Osteoblast (primary cell): ENCODE measurements around the gene UPK1B. TPM values are rescaled to one million over a fixed set of nuclear protein-coding genes. Genes with fewer than 3 reads are reported as not detected.

Source experiments
- DNase-seq: peaks from one replicate; pipeline ENCODE4 v3.0.0; 2011; ENCODE audit warnings: low spot score, mixed read lengths; ENCODE audit not compliant: insufficient read length; ENCODE audit errors: missing footprints
- H2AFZ ChIP-seq: 2 replicates; pipeline ENCODE4 v1.6.0; 2011; ENCODE audit warnings: mild to moderate bottlenecking, low read length
- H3K27ac ChIP-seq: 2 replicates; pipeline ENCODE4 v1.5.1; 2011; ENCODE audit warnings: mild to moderate bottlenecking, low read depth, low read length, moderate library complexity
- H3K27me3 ChIP-seq: 2 replicates; pipeline ENCODE4 v1.6.0; 2012; ENCODE audit warnings: mild to moderate bottlenecking, control low read depth, inconsistent platforms, low read length, moderate library complexity; ENCODE audit not compliant: insufficient read depth
- H3K36me3 ChIP-seq: 2 replicates; pipeline ENCODE4 v1.5.1; 2011; ENCODE audit warnings: mild to moderate bottlenecking, low read length, control low read depth, moderate library complexity; ENCODE audit not compliant: insufficient read depth
- H3K4me1 ChIP-seq: 2 replicates; pipeline ENCODE4 v1.5.1; 2011; ENCODE audit warnings: mild to moderate bottlenecking, low read length, control low read depth, moderate library complexity; ENCODE audit not compliant: insufficient read depth
- H3K4me2 ChIP-seq: 2 replicates; pipeline ENCODE4 v1.6.0; 2011; ENCODE audit warnings: mild to moderate bottlenecking, low read length; ENCODE audit not compliant: insufficient read depth
- H3K4me3 ChIP-seq: fragments of 200-600 bp; sonication (generic); 3 replicates; pipeline ENCODE4 v1.5.1; 2012; ENCODE audit warnings: mild to moderate bottlenecking, low read length, inconsistent platforms; ENCODE audit not compliant: insufficient read depth
- H3K79me2 ChIP-seq: 2 replicates; pipeline ENCODE4 v1.6.0; 2012; ENCODE audit warnings: mild to moderate bottlenecking, low read length, control low read depth, inconsistent platforms; ENCODE audit not compliant: insufficient read depth
- H3K9me3 ChIP-seq: 2 replicates; pipeline ENCODE4 v1.5.1; 2011; ENCODE audit warnings: low read depth, low read length, control low read depth
- H4K20me1 ChIP-seq: 2 replicates; pipeline ENCODE4 v1.6.0; 2012; ENCODE audit warnings: mild to moderate bottlenecking, low read length, control low read depth; ENCODE audit not compliant: insufficient read depth
- CTCF ChIP-seq: IDR thresholded peaks from 2 replicates; pipeline ENCODE4 v1.5.1; 2011; ENCODE audit warnings: mild to moderate bottlenecking, low read depth, low read length, moderate library complexity; ENCODE audit errors: extremely low read depth
- total RNA-seq: library from RNA; depleted of rRNA; stranded (reverse); fragments of >200 nt; gene quantifications from 2 replicates; pipeline ENCODE4 v1.2.3, GENCODE V29; 2012

UPK1B gene
- total RNA-seq, 1 donor: 0.36 TPM

- Histone ChIP-seq H3K79me2 (no peaks in the 10 kb centered on the region), H3K4me2 (no peak overlapping the region), H3K27ac (no peak overlapping the region), H3K4me3 (no peak overlapping the region), H3K4me1 (peaks cover 5% of the 10 kb centered on the region), H3K27me3 (no peaks in the 10 kb centered on the region), H3K9me3 (no peaks in the 10 kb centered on the region), H3K36me3 (peaks cover 18% of the 10 kb centered on the region), H4K20me1 (no peaks in the 10 kb centered on the region), H2AFZ (no peak overlapping the region)
- no peak for DNase-seq
- no peak for TF ChIP-seq CTCF
These were observed 34.1 kb downstream of the UPK1B start for GRCh38 chr3:119207512-119207875.

GRCh38 chr3:119211193-119211592 lies 37.8 kb downstream of the UPK1B start:
- TF ChIP-seq CTCF: no peak
- Histone ChIP-seq H3K27me3 (no peaks in the 10 kb centered on the region), H3K4me3 (no peak overlapping the region)

GRCh38 chr3:119211803-119212202 lies 38.4 kb downstream of the UPK1B start:
- H3K4me3 ChIP-seq: no peak overlapping the region
- H3K9me3 ChIP-seq: no peaks in the 10 kb centered on the region
- no peak for TF ChIP-seq CTCF
- H3K27ac ChIP-seq: no peak overlapping the region
- no peaks in the 10 kb centered on the region for H3K4me1 ChIP-seq
- H3K79me2 ChIP-seq: no peaks in the 10 kb centered on the region
- H3K27me3 ChIP-seq: no peaks in the 10 kb centered on the region
- DNase-seq: no peak
- H4K20me1 ChIP-seq: no peaks in the 10 kb centered on the region
- H3K4me2 ChIP-seq: no peak overlapping the region
- peaks cover 56% of the 10 kb centered on the region for H3K36me3 ChIP-seq
- no peak overlapping the region for H2AFZ ChIP-seq

More at GRCh38 chr3:119211193-119211592, 37.8 kb downstream of the UPK1B start:
- no peak for DNase-seq
- Histone ChIP-seq H3K36me3 (peaks cover 53% of the 10 kb centered on the region), H3K27ac (no peak overlapping the region), H4K20me1 (no peaks in the 10 kb centered on the region), H3K9me3 (no peaks in the 10 kb centered on the region), H2AFZ (no peak overlapping the region), H3K79me2 (no peaks in the 10 kb centered on the region), H3K4me1 (no peaks in the 10 kb centered on the region), H3K4me2 (no peak overlapping the region)

- H2AFZ ChIP-seq: no peak overlapping the region
- H3K9me3 ChIP-seq: no peaks in the 10 kb centered on the region
- no peak overlapping the region for H3K27ac ChIP-seq
- TF ChIP-seq CTCF: no peak
- peaks cover 68% of the 10 kb centered on the region for H3K36me3 ChIP-seq
- no peaks in the 10 kb centered on the region for H3K4me1 ChIP-seq
- no peak for DNase-seq
- no peak overlapping the region for H3K4me2 ChIP-seq
- H3K79me2 ChIP-seq: no peaks in the 10 kb centered on the region
- no peak overlapping the region for H3K4me3 ChIP-seq
- H3K27me3 ChIP-seq: no peaks in the 10 kb centered on the region
- H4K20me1 ChIP-seq: peaks cover 5% of the 10 kb centered on the region
These were observed 45.7 kb downstream of the UPK1B start for GRCh38 chr3:119219069-119219468.
